ENCODE measurements around the gene PARM1.
"Not testable (repeated sequence)": the region's sequence is repeated elsewhere in the genome, so short reads cannot be mapped to it uniquely, and the experiment has no call there.

Gene PARM1

DNA sequence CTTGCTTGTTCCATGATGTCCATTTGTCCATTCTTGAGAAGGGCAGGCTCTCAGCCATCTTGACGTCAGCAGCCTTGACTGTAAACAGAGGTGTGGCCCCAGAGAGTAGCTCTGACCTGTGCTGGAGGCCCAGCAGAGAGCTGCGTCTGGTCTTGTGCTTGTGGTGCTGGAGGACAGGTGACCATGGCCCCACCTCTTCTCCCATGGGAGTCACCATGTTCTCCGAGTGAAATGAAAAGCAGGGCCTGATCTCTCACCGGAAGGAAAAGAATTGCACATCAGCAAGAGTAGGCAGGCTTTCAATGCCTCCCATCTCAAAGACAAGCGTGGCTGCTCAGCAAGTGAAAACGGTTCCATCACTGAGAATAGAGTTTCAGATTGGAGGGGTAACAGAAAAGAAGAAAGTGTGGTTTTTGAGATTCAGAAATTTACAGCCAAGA is 11.5 kb downstream of the PARM1 start:
- no peak for DNase-seq

DNA sequence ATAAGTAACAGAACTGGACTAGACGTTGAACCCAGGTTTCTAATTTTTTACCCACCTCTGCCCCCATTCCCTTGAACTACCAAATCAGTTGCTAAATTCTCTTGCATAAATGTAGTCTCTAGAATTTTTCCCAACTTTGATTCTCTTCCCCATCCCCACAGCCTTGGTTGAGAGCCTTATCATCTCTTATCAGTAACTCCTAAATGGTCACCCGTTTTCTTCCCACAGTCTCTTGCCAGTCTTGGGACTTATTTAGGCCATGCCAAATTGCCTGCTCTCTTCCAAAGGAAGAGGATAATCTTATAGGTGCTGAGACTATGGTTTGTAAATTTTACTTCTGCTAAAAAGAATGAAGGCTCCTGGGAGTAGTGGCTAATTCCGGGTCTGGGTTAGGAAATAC is 13.3 kb downstream of the PARM1 start:
- no peak for DNase-seq

DNA sequence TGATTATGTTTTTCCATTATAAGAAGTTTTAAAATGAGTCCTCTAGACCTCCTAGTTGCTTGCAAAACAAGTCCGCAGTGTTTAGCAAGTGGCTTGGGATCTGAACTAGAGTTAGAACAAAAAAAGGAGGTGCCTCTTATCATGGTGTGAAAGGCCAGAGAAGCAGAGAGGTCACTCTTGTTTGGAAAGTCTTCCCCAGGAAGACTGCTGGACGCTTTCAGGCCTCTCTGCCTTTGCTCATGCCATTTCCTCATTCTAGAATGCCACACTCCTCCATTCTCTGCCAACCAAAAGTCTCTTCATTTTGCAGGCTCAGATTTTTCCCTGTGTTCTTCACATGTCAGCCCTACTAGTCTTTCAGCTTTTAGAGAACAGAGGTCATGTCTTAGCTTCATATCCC is 14.9 kb downstream of the PARM1 start:
- no peak for DNase-seq

DNA sequence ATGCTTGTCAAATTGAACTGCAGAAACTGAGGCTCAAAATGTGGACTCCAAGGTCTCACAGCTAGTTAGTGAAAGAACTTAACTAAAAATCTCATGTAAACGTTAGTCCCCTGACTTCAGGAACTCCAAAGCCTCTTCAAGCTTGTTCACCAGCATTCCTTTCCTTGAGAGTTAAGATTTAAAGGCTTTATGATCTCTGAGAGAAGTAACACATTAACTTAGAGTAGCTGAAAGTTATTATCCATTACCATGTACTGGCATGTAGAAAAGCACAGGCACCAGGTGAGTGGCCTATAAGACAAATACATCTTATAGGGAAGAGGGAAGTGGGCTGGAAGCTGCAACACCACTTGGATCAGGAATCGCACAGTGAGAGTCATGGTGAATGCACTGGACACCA is 15.3 kb downstream of the PARM1 start:
- no peak for DNase-seq

DNA sequence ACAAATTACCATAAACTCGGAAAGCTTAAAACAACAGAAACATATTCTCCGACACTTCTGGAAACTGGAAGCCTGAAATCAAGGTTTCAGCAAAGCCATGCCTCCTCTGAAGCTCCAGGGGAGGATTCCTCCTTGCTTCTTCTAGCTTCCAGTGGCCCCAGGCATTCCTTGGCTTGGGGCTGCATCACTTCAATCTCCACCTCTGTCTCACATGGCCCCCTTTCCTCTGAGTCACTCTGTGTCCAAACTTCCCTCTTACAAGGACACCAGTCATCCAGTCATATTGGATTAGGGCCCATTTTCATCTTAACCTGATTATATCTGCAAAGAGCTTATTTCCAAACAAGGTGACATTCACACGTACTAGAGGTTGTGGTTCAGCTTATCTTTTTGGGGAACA is 17.3 kb downstream of the PARM1 start:
- no peak for DNase-seq

DNA sequence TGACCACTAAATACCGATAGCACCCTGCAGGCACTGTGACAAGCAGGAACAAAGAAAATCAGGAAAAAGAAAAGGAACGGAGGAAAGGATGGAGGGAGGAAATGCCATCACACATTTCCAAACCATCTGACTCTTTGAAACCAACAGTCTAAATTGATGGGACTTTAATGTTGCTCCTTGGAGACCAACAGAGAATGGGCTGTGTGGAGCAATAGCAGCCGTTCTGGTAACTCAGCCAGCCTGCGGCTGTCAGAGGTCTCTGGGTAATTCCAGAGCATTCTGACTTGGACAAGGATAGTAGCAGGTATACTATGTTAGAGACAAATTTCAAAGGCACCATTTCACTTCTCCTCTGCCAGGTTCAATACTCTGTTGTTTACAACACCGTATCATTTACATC is 18.0 kb downstream of the PARM1 start:
- DNase-seq, result no peak

DNA sequence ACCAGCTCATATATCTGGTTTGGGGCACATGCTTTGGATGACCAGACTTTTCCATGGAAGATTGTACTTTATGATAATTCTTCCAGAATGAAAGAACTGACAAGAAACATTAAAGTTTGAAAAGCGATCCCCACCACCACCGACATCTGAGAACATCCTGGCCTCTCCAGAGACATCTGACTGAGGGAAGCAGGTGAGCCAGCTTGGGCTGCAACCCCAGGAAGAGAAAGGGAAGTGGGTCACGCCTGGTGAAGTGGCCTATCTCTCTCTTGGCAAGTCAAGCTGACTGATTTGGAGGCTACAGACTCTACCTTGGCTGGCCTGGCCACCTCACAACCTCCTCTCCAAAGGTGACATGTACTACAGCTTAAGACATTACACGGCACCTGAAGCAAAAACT is 20.7 kb downstream of the PARM1 start:
- no peak for DNase-seq

DNA sequence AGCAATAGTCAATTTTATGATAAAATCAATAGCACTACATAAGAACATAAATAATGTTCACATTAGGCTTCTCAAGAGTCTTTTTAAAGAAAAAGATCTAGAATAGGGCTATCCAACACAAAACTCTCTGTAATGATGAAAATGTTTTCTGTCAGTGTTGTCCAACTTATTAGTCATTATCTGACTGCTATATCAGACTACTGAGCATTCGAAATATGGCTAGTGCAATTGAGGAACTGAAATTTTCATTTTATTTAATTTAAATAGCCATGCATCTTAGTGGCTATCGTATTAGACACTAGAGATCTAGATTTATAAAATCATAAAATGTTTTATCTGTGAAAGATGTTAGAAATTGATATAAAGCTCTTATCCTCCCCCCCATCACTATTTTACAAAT is 26.0 kb downstream of the PARM1 start:
- DNase-seq, result no peak

DNA sequence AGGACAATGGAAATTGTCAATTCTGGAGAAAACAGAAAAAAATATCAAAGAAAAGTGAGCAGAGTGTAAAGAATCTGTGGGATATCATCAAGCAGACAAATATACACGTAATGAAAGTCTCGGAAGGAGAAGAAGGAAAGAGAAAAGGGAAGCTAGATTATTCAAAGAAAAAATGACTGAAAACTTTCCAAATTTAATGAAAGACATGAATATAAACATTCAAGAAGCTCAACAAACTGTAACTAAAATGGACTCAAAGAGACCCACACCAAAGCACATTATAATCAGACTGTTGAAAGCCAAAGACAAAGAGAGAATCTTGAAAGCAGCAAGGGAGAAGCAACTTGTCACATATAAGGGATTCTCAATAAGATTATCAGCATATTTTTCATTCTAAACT is 28.3 kb downstream of the PARM1 start:
- no peak for DNase-seq

DNA sequence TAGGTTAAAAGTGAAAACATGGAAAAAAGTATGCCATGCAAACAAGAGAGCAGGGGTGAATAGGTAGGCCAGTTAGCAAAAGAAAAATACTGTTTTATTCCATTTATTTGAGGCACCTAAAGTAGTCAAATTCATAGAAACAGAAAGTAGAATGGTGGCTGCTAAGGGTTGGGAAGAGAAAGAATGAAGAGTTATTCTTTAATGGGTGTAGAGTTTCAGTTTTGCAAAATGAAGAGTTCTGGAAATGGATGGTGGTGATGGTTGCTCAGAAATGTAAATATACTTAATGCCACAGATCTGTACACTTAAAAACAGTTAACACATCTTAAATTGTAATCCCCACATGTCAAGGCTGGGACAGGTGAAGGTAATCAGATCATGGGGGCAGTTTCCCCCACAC is 29.7 kb downstream of the PARM1 start:
- no peak for DNase-seq

DNA sequence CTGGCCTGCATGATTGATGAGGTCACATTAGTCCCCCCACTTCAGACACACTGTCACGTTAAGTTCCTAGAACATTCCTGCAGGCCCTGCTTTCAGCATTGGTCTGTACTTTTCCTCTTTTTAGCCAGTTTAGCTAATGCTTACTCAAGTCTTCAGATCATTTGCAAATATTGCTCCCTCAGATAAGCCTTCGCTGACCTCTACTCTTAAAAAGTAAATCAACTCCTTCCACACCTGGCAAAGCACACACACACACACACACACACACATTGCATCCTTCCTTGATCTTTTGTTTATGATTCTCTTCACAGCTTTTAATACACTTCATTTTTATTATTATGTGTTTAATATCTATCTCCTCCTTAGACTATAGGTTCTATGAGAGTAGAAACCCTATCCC is 31.4 kb downstream of the PARM1 start:
- no peak for DNase-seq

DNA sequence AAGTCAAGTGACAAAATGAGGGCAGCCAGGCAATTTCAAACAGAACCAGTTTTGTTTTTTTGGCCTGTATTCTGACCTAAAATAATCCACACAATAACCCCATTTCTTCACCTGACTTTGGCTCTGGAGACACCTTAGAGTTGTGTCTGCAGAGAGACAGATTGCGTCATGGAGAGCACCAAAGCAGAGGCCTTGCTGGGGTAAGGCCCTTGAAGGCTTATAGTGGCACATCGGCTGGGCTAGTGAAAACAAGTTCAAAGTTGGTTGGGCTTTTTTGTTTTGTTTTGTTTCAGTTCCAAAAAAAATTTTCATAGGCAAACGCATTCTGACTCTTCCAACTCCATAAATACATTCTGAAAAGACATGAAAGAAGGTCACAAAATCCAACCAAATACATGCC is 34.4 kb downstream of the PARM1 start:
- no peak for DNase-seq

DNA sequence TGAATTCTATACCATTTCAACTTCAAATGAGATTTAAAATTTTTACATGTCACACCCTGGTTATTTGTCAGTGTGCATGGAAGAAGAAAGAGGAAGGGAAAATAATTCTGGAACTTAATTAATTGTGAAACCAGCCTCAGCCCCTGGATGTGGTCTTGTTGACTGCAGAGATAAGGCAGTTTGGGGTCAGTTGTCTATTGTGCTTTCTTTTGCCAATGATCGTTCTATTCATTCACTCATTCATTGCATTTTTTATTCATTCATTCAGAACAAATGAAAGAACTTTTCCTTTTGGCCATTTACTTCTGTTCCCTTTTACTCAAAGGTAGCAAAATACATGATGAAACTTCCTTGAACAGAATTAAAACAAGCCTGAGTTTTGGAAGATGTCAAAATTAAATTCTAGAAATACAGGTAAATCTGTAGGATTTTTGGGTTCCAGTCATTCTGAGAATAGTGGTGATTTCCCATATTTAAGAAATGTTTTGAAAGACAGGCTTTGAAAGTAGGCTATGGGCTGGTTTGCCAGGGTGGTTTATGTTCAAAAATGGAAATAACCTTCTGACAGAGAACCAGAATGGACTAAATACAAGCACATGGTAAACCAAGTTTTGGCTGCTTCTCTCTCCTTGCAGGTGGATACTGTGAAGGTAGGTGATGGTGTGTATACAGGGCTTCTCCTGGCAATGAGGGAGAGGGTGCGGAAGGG is 35.7 kb downstream of the PARM1 start:
- no peak for DNase-seq

DNA sequence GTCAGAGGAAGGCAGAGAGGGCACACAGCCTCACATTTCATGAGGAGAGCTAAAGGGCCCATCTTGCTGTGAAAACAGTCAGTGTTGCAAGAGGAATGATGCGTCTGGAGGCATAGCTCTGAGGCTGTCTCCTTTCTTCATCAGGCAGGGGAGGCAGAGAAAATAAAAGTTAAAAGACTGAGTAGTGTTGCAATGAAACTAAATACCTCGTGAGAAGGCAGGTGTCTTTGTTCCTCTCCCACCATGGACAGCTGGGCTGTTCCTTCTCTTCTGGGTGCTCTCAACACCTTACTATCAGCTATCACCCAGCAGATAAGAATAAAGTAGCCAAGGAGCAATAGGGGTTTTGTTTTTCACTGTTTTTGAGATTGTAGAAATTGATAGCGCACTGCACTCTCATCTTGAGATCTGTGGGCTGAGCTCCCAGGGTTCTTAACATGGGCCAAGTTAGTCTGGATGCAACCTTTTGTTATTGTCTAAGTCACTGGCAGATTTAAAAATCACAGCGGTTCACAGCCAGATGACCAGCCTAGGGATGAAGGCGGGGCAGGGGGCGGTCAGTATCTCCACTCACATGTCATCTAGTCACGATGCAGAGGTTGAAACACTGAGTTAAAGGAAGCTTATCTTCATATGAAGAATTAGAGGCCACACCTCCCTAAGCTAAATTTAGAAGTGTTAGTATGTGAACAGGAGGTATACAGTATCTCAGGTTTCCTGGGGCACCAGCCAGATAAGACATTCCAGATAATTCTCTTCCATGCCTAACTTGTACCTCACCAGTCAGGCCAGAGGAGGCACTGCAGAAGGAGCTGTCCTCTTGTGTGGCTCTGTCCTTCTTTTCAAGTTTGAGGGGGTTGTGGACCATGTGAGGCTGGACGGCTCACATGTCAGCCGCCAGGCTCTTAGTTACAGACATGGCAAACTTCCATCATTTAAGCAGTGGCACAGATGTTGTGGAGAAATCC is 36.9 kb downstream of the PARM1 start:
- no peak for DNase-seq

DNA sequence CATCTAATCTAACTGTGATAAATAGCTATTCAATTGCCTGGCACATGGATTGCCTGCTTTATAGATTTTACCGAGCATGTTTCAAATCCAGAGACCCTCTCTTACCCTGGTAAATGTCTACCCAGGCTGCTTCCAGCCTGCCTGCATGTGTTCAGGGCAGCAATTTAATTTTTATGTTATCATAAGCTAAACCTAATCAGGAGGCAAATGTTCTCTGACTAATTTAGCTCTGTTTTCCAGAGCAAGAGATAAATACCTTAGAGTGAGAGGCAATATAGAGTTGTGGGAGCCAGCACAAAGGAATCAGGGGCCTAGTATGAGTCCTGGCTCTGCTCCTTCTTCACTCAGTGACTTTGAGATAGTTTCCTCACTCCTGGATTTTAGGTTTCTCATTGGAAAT is 37.7 kb downstream of the PARM1 start:
- DNase-seq, result no peak

DNA sequence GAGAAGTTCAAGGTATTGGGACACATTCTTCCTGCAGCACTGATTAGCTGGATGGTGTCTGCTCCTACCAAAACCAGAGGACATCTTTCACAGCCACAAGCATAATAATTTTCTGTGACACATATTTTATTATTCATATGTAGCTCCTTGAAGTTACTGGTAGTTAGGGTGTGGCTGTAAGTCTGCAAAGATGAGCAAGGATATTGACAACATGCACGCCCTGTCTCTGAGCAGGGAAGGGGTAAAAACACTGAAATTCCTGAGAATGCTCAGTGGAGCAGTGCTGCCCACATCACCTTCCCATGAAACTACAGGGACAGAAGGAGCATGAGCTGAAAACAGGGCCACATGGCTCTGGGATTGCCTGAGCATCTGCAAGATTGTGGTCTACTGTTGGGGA is 38.9 kb downstream of the PARM1 start:
- no peak for DNase-seq

DNA sequence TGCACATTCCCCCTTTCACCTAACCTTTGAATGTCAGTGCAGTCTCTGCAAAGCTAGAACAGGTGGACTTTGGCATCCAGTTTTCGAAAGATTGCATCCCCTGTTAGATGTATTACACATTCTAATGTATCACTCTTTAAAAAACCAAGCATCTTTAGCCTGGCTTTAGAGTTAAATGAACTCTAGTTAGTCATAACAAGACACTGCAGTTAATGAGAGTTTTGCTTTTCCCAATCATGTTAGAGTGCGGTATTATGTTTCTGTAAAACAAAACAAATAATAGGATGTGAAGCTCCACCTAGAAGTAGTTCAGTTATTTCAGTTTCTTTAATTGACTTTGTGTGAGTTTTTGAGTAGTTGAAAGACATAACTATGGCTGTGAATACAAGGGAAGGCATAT is 42.2 kb downstream of the PARM1 start:
- no peak for DNase-seq

DNA sequence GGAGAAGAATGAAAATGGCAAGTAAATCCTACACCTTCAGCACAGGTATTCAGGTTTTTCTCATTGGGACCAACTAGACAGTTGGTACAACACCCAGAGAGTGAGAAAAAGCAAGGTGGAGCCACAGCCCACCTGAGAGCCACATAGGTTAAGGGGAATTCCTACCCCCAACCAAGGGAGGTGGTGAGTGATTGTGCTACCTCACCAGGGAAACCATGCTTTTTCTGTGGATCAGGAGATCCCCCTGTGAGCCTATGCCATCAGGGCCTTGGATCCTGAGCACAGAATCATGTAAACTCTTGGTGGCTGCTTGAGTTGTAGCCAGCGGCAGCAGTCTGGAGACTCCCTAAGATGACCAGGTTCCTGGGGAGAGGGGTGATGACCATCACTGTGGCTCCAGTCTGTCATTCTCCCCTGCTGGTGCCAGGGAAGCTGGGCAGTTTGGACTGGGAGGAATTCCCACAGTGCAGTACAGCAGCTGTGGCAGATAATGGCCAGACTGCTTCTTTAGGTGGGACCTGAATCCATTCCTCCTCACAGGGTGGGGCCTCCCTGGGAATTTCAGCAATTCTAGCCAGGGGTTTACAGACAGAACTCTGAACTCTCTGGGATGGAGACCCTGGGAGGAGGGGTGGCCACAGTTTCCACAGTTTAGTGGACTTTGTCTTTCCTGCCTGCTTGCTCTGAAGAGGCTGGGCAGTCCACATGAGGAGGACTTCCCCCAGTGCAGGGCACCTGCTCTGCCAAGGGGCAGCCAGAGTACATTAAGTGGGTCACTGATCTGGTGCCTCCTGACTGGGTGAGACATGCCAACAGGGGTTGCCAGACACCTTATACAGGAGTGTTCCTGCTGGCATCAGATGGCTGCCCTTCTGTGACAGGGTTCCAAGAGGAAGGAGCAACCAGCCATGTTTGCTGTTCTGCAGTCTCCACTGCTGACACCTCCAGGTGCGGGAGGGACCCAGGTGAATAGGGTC is 43.2 kb downstream of the PARM1 start:
- DNase-seq, result no peak

DNA sequence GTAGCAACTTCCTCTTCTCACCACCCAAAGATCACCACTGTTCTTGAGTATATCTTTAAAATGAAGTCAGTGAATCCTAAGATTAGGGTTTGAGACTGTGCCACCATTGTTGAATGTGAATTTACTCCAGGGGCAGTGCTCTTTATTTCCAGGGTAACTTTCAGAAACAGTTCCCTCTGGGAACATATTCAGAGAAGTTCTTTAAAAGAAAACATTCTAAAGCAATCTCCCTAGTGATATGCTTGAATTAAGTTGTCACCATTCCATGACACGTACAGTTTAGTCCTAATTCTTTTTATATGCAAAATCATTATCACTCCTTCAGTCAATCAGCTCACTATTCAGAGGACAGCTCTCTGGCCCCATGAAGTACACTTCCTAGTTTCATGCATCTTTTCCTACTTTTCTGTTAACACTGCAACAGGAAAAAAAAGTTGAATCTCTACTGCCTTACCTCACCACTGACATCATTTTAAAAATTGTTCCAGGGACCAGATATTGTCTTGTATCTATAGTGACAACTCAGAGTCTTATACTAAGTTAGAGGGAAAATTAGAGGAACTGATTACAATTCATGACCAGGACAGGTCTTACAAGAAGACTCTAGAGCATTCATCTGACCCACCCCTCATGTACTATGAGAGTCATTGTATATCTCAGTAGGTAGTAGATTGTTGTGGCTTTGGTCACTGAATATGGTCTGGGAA is 49.8 kb downstream of the PARM1 start:
- no peak for DNase-seq

DNA sequence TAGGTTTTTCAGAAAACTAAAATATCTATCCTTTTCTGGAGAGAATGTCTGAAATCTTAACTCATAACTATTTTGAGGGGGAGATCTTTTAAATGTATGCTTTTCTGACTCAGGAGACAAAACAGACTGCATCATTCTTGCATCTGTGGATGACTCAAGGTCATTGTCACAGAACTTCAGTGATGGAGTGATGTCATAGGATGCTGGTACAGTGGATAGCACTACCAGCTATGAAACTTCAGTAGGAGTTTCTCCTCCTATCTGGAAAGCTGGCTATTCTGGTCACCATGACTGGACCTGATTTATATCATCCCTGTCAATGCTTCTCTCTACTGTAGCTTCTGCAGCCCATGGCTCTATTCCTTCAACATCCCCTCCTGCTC is 50.3 kb downstream of the PARM1 start:
- no peak for DNase-seq

DNA sequence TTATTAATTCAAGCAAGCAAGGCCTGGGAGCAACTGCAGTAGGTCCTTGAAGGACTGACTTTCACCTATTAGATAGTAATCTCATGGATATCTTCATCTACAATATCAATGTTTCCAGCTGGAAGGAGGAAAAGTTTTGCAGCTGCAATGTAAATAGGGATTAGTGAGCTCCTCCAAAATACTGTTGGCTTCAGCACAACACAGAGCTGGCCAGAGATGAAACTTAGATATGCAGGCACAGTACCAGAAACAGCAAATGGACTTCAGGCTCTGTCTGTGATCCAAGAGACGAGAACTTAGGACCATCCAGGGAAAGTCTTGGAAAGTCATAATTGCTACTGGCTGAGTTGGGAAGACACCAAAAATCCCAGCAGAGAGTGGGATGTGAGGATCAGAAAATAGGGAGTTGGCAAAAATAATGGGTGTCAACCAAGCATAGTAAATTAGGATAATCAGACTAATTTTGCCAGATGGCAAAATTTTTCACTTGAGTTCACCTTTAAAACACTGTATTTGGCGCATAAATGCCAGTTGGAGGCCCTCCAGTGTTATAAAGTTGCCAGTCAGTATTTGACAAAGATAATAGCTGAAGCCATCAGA is 57.5 kb downstream of the PARM1 start:
- DNase-seq, result no peak

DNA sequence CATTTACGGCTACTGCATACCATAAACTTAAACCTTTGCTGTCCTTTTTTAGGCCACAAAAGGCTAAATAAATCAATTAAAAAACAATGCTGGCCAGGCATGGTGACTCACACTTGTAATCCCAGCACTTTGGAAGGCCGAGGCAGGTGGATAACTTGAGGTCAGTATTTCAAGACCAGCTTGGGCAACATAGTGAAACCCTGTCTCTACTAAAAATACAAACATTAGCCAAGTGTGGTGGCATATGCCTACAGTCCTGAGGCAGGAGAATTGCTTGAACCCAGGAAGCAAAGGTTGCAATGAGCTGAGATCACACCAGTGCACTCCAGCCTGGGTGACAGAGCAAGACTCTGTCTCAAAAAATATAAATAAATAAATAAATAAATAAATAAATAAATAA is 61.5 kb downstream of the PARM1 start:
- not testable (repeated sequence) for DNase-seq

Data from stimulated activated CD4-positive, alpha-beta T cell treated with anti-CD3 and anti-CD28 coated beads, Interleukin-4, amount 100 ng/mL, for 1 hour (primary cell).